HEK293T (cell line): ENCODE results near the gene B3GAT3.
"Not testable (repeated sequence)": the region's sequence is repeated elsewhere in the genome, so short reads cannot be mapped to it uniquely, and the experiment has no call there.

Experiments
- CTCF ChIA-PET: fragments of 350-600 bp; formaldehyde crosslinking; extraction: SDS; loops from one replicate; lab custom pipeline; 2021; ENCODE audit warnings: antibody characterized with exemption, inconsistent platforms; lab: Yijun Ruan, JAX
- POLR2A ChIA-PET: fragments of 350-600 bp; formaldehyde crosslinking; extraction: SDS; loops from one replicate; lab custom pipeline; 2020; ENCODE audit warnings: antibody characterized with exemption, inconsistent platforms; lab: Yijun Ruan, JAX
- DNase-seq: peaks from one replicate; pipeline ENCODE4 v3.0.0; 2012; ENCODE audit warnings: mixed read lengths; ENCODE audit errors: extremely low spot score
- ARNT ChIP-seq: fragments of 450-650 bp; IDR thresholded peaks from 2 replicates; pipeline ENCODE4 v1.6.1; 2017; ENCODE audit warnings: mild to moderate bottlenecking
- BHLHE40 ChIP-seq: fragments of 450-650 bp; IDR thresholded peaks from 2 replicates; pipeline ENCODE4 v1.6.1; 2016; ENCODE audit warnings: mild to moderate bottlenecking, moderate library complexity, borderline replicate concordance
- CTBP1 ChIP-seq: fragments of 450-650 bp; IDR thresholded peaks from 2 replicates; pipeline ENCODE4 v1.6.1; 2016; ENCODE audit warnings: borderline replicate concordance
- ELF4 ChIP-seq: fragments of 450-650 bp; IDR thresholded peaks from 2 replicates; pipeline ENCODE4 v1.6.1; 2017; ENCODE audit warnings: antibody characterized with exemption
- FOXA1 ChIP-seq: fragments of 450-650 bp; IDR thresholded peaks from 2 replicates; pipeline ENCODE4 v1.6.1; 2016; ENCODE audit warnings: mild to moderate bottlenecking
- FOXK2 ChIP-seq: fragments of 450-650 bp; IDR thresholded peaks from 2 replicates; pipeline ENCODE4 v1.6.1; 2016; ENCODE audit warnings: mild to moderate bottlenecking
- FOXM1 ChIP-seq: fragments of 450-650 bp; IDR thresholded peaks from 2 replicates; pipeline ENCODE4 v1.6.1; 2017; ENCODE audit warnings: mild to moderate bottlenecking, borderline replicate concordance
- HDGF ChIP-seq: fragments of 450-650 bp; IDR thresholded peaks from 2 replicates; pipeline ENCODE4 v1.6.1; 2017; ENCODE audit warnings: antibody characterized with exemption, borderline replicate concordance
- L3MBTL2 ChIP-seq: fragments of 450-650 bp; conservative IDR thresholded peaks from 2 replicates; pipeline ENCODE4 v1.6.1; 2016; ENCODE audit warnings: mild to moderate bottlenecking
- LEF1 ChIP-seq: fragments of 450-650 bp; IDR thresholded peaks from 2 replicates; pipeline ENCODE4 v1.6.1; 2017; ENCODE audit warnings: mild to moderate bottlenecking, borderline replicate concordance
- NFRKB ChIP-seq: fragments of 450-650 bp; IDR thresholded peaks from 2 replicates; pipeline ENCODE4 v1.6.1; 2016; ENCODE audit warnings: mild to moderate bottlenecking, moderate library complexity
- PKNOX1 ChIP-seq: fragments of 450-650 bp; IDR thresholded peaks from 2 replicates; pipeline ENCODE4 v1.6.1; 2016
- SP1 ChIP-seq: fragments of 450-650 bp; IDR thresholded peaks from 2 replicates; pipeline ENCODE4 v1.6.1; 2017
- SUZ12 ChIP-seq: fragments of 450-650 bp; IDR thresholded peaks from 2 replicates; pipeline ENCODE4 v1.6.1; 2016; ENCODE audit warnings: mild to moderate bottlenecking
- TARDBP ChIP-seq: fragments of 450-650 bp; IDR thresholded peaks from 2 replicates; pipeline ENCODE4 v1.6.1; 2016
- ZNF384 ChIP-seq: fragments of 450-650 bp; IDR thresholded peaks from 2 replicates; pipeline ENCODE4 v1.6.1; 2016

The B3GAT3 gene

GRCh38 chr11:62652161-62653006 lies 30.6 kb upstream of the B3GAT3 start:
- ChIA-PET POLR2A (interaction anchor here (0.6 to 5.1 kb wide), 29 partner anchors 8 to 234 kb away, joined by 3 to 90 read pairs (median 5); partner anchors contain the start of genes B3GAT3, C11orf98, CSKMT and HNRNPUL2), CTCF (no interaction called here)
- TF ChIP-seq PKNOX1, result no peak
- TF ChIP-seq LEF1, result no peak
- no peak for TF ChIP-seq SUZ12
- TF ChIP-seq ZNF384, result no peak
- no peak for DNase-seq

- ChIA-PET POLR2A (interaction anchor here (0.9 to 1.3 kb wide), 5 partner anchors 15 to 59 kb away, joined by 3 to 6 read pairs (median 5); partner anchors contain the start of genes C11orf98, CSKMT, LBHD1 and MTA2), CTCF (interaction anchor here (1.0 kb wide), 1 partner anchor 97 kb away, joined by 3 read pairs; no protein-coding TSS in a partner anchor)
- DNase-seq, result not testable (repeated sequence)
Observed at GRCh38 chr11:62650283-62650682, 28.5 kb upstream of the B3GAT3 start.

GRCh38 chr11:62649486-62649885 lies 27.7 kb upstream of the B3GAT3 start:
- ChIA-PET POLR2A (interaction anchor here (0.9 to 4.3 kb wide), 7 partner anchors 15 to 192 kb away, joined by 3 to 33 read pairs (median 4); partner anchors contain the start of genes C11orf98, CSKMT, LBHD1 and MTA2), CTCF (interaction anchor here (1.0 kb wide), 1 partner anchor 96 kb away, joined by 3 read pairs; no protein-coding TSS in a partner anchor)
- TF ChIP-seq SP1 (no peak), BHLHE40 (no peak), FOXA1 (no peak)
- no peak for DNase-seq

- DNase-seq, result no peak
- TF ChIP-seq PKNOX1 (no peak), SP1 (no peak), HDGF (no peak), TARDBP (no peak), L3MBTL2 (no peak), SUZ12 (no peak), FOXA1 (no peak)
- CTCF ChIA-PET, result no interaction called here
- POLR2A ChIA-PET, result interaction anchor here (1.0 to 4.3 kb wide), 6 partner anchors 16 to 192 kb away, joined by 3 to 33 read pairs (median 4); partner anchors contain the start of genes C11orf98, CSKMT, LBHD1 and MTA2
Observed at GRCh38 chr11:62648967-62649364, 27.2 kb upstream of the B3GAT3 start.

- POLR2A ChIA-PET, result interaction anchor here (1.0 to 4.3 kb wide), 7 partner anchors 17 to 193 kb away, joined by 3 to 33 read pairs (median 4); partner anchors contain the start of genes B3GAT3, C11orf98, CSKMT and LBHD1
- no peak for TF ChIP-seq ZNF384
- no peak for TF ChIP-seq FOXK2
- no peak for TF ChIP-seq BHLHE40
- TF ChIP-seq LEF1, result no peak
- no peak for TF ChIP-seq PKNOX1
- TF ChIP-seq CTBP1, result no peak
- no peak for TF ChIP-seq SP1
- TF ChIP-seq ARNT, result no peak
- no peak for TF ChIP-seq NFRKB
- no peak for TF ChIP-seq FOXA1
- no peak for TF ChIP-seq HDGF
- no peak for TF ChIP-seq TARDBP
- no peak for TF ChIP-seq ELF4
- no peak for TF ChIP-seq SUZ12
- TF ChIP-seq L3MBTL2, result no peak
- TF ChIP-seq FOXM1, result no peak
- CTCF ChIA-PET, result no interaction called here
- DNase-seq, result no peak
Observed at GRCh38 chr11:62648185-62648966, 26.6 kb upstream of the B3GAT3 start.

- ChIA-PET POLR2A (interaction anchor here (1.0 to 4.3 kb wide), 7 partner anchors 17 to 106 kb away, joined by 3 to 33 read pairs (median 5); partner anchors contain the start of genes B3GAT3, C11orf98, CSKMT and EEF1G), CTCF (no interaction called here)
- TF ChIP-seq ARNT (no peak), FOXK2 (no peak), ELF4 (no peak), ZNF384 (no peak), LEF1 (no peak), HDGF (no peak), PKNOX1 (no peak), SUZ12 (no peak)
- no peak for DNase-seq
Observed at GRCh38 chr11:62647609-62648005, 25.8 kb upstream of the B3GAT3 start.
